ENCODE data around the gene TNFRSF14. TPM values are rescaled to one million over a fixed set of nuclear protein-coding genes. Genes with fewer than 3 reads are reported as not detected.

Gene TNFRSF14
- total RNA-seq, 1 donor, result 17.7 TPM

GRCh38 chr1:2510366-2511155 lies 45.6 kb upstream of the TNFRSF14 start:
- TF ChIP-seq CTCF (IDR thresholded peaks at IDR 0.05; ENCODE audit: insufficient read depth, low read depth, low read length), result no peak
- no peak for DNase-seq (ENCODE audit: low read depth)
- no peak overlapping the region for H3K4me3 ChIP-seq (ENCODE audit: low read depth, low read length)

GRCh38 chr1:2512862-2513421 lies 43.2 kb upstream of the TNFRSF14 start:
- TF ChIP-seq CTCF (IDR thresholded peaks at IDR 0.05; ENCODE audit: insufficient read depth, low read depth, low read length), result no peak
- no peak overlapping the region for H3K4me3 ChIP-seq (ENCODE audit: low read depth, low read length)
- no peak for DNase-seq (ENCODE audit: low read depth)

- no peak for TF ChIP-seq CTCF (IDR thresholded peaks at IDR 0.05; ENCODE audit: insufficient read depth, low read depth, low read length)
- H3K4me3 ChIP-seq (ENCODE audit: low read depth, low read length), result no peak overlapping the region
- no peak for DNase-seq (ENCODE audit: low read depth)
Measured at GRCh38 chr1:2513939-2514652, 42.1 kb upstream of the TNFRSF14 start.

- no peak for DNase-seq (ENCODE audit: low read depth)
- no peak overlapping the region for H3K4me3 ChIP-seq (ENCODE audit: low read depth, low read length)
- TF ChIP-seq CTCF (IDR thresholded peaks at IDR 0.05; ENCODE audit: insufficient read depth, low read depth, low read length), result no peak
Measured at GRCh38 chr1:2514863-2515762, 41.1 kb upstream of the TNFRSF14 start.

- no peak for TF ChIP-seq CTCF (IDR thresholded peaks at IDR 0.05; ENCODE audit: insufficient read depth, low read depth, low read length)
- no peak for DNase-seq (ENCODE audit: low read depth)
- no peak overlapping the region for H3K4me3 ChIP-seq (ENCODE audit: low read depth, low read length)
Measured at GRCh38 chr1:2515763-2516080, 40.4 kb upstream of the TNFRSF14 start.

GRCh38 chr1:2516124-2516523 lies 40.0 kb upstream of the TNFRSF14 start:
- H3K4me3 ChIP-seq (ENCODE audit: low read depth, low read length), result no peak overlapping the region
- TF ChIP-seq CTCF (IDR thresholded peaks at IDR 0.05; ENCODE audit: insufficient read depth, low read depth, low read length), result no peak
- DNase-seq (ENCODE audit: low read depth), result no peak

Measured in fibroblast of villous mesenchyme (primary cell).